ENCODE results near the gene XPC.

GRCh38 chr3:14212032-14212431 is 33.6 kb upstream of the XPC start:
- TF ChIP-seq CTCF (IDR thresholded peaks at IDR 0.05) (no peak), POLR2A (IDR thresholded peaks at IDR 0.05) (no peak), POLR2AphosphoS5 (IDR thresholded peaks at IDR 0.05) (no peak)
